Activated T-cell treated with anti-CD3 and anti-CD28 coated beads, Interleukin-2, amount 50 U/mL, for 24 hours (primary cell): ENCODE measurements around the gene AFF1.
A peak's percentile ranks its signal among the peaks of the same experiment; 100 is the strongest.
"Not testable (repeated sequence)": the region's sequence is repeated elsewhere in the genome, so short reads cannot be mapped to it uniquely, and the experiment has no call there.

ENCODE experiments used
- DNase-seq: peaks from one replicate; pipeline ENCODE4 v3.0.0-alpha.2; 2020
- H3K27ac Mint-ChIP-seq: 2 replicates; pipeline ENCODE4 v1.8.0; 2020; ENCODE audit warnings: mild to moderate bottlenecking, mixed read lengths
- H3K27me3 Mint-ChIP-seq: 2 replicates; pipeline ENCODE4 v1.8.0; 2020; ENCODE audit warnings: mixed read lengths
- H3K36me3 Mint-ChIP-seq: 2 replicates; pipeline ENCODE4 v1.8.0; 2020; ENCODE audit warnings: low read depth, mixed read lengths
- H3K4me1 Mint-ChIP-seq: 2 replicates; pipeline ENCODE4 v1.8.0; 2020; ENCODE audit warnings: low read depth, mixed read lengths
- H3K4me3 Mint-ChIP-seq: 2 replicates; pipeline ENCODE4 v1.8.0; 2020; ENCODE audit warnings: mild to moderate bottlenecking, moderate library complexity, mixed read lengths
- H3K9me3 Mint-ChIP-seq: 2 replicates; pipeline ENCODE4 v1.8.0; 2020; ENCODE audit warnings: mixed read lengths

AFF1 gene

DNA sequence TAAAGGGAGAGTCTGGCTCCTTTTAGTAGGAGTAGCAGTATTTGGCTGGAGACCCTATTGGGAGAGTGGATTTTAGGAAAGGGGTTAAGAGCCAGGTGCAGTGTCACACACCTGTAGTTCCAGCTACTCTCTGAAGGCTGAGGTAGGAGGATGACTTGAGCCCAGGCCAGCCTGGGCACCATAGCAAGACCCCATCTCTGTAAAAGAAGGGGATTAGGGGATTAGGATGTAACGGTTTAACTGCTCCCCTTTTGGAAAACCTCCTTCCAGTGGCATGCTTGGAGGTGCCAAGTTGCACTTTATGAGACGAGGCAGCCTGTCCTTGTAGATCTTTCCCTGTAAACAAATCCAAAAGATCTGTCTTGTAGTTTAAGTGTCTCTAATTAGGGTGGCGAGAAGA, 145.7 kb downstream of the AFF1 start:
- peaks cover 54% of the 10 kb centered on the region for H3K4me1 Mint-ChIP-seq
- H3K4me3 Mint-ChIP-seq: no peak overlapping the region
- no peaks in the 10 kb centered on the region for H3K27me3 Mint-ChIP-seq
- no peak overlapping the region for H3K27ac Mint-ChIP-seq
- no peaks in the 10 kb centered on the region for H3K9me3 Mint-ChIP-seq
- H3K36me3 Mint-ChIP-seq: peaks cover 25% of the 10 kb centered on the region
- DNase-seq: no peak

DNA sequence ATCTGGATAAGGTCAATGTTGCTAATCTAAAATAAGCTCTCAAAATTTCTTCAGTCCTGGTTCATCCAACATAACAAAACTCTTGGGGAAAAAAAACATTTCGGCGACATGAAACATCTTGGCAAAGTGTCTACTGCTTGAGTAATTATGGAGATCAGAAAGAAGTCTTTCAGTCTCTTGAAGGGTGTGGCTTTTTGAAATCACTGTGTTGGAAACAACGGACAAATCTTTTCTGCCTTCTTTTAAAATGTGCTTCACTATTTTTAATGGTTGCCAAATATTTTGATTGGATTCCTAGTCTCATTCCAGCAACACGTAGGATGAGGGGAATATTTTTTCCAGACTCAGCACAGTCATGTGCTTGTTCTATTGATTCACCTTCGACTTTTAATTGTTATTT, 147.0 kb downstream of the AFF1 start:
- Mint-ChIP-seq H3K36me3 (peaks cover 39% of the 10 kb centered on the region), H3K27ac (no peak overlapping the region)

DNA sequence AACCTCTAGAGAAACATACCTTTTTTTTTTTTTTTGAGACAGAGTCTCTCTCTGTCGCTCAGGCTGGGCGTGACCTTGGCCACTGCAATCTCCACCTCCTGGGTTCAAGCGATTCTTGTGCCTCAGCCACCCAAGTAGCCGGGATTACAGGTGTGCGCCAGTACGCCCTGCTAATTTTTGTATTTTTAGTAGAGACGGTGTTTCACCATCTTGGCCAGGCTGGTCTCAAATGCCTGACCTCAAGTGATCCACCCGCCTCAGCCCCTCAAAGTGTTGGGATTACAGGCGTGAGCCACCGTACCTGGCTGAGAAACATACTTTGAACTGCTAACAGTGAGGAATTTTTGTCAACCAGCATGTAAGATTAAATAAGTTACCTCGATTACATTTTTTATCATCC, 150.9 kb downstream of the AFF1 start:
- Mint-ChIP-seq H3K4me1 (peaks cover 26% of the 10 kb centered on the region), H3K36me3 (peaks cover 56% of the 10 kb centered on the region)
- H3K27me3 Mint-ChIP-seq, H3K27ac Mint-ChIP-seq, H3K4me3 Mint-ChIP-seq, DNase-seq, H3K9me3 Mint-ChIP-seq: not testable (repeated sequence)

More for the DNA sequence above, 147.0 kb downstream of the AFF1 start:
- H3K27me3 Mint-ChIP-seq: no peaks in the 10 kb centered on the region
- H3K4me3 Mint-ChIP-seq: no peak overlapping the region
- DNase-seq: no peak
- no peaks in the 10 kb centered on the region for H3K9me3 Mint-ChIP-seq
- peaks cover 47% of the 10 kb centered on the region for H3K4me1 Mint-ChIP-seq

DNA sequence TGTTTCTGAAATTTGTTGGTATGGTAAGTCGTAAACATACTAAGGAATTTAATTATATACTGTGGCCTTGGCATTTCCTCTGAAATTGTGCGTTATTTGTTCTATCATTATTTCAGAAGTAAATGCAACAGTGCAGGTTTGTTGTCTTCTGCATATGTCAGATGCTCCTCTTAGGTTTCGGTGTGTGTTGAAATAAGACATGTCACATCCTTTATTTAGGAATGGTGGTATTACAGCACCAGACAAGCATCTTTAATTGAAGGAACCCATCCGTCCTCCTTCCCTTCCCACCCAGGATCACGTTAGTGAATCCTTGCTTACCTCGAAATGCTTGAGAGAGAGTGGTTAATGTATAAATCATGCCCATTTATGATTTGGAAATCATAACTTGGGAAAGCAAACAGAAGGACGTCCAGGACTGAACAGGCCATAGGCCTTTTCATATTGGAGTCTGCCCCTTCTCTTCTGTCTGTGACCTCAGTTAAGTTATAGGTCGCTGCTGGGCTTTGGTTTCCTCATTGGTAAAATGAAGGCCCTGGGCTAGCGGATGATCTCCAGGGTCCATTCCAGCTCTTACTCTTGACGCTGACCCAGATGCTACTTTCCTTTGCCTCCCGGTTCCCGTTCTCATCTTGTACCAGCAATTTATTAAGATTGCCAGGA, 151.5 kb downstream of the AFF1 start:
- Mint-ChIP-seq H3K27ac (peak overlapping the region; percentile 12), H3K9me3 (no peaks in the 10 kb centered on the region), H3K4me3 (no peak overlapping the region), H3K27me3 (no peaks in the 10 kb centered on the region), H3K36me3 (peaks cover 56% of the 10 kb centered on the region), H3K4me1 (peaks cover 25% of the 10 kb centered on the region)
- DNase-seq: no peak

DNA sequence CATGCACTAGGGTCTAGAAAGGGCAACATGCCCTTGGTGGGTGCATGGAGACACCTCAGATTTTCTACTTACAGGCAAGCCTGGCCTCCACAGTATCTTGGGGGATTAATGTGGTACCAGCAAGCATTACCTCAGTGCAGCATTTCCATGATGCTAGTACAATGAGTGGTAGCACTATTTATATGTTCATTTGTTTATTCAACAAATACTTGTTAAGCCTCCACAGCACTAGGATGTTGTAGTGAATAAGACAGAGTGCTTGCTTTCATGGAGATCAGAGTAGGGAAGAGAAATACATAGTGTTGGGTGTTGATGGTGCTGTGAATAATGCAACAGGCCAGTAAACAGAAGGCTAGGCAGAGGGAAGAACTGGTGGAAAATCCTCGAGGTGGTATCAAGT, 152.2 kb downstream of the AFF1 start:
- Mint-ChIP-seq H3K9me3 (no peaks in the 10 kb centered on the region), H3K36me3 (peaks cover 55% of the 10 kb centered on the region), H3K27me3 (no peaks in the 10 kb centered on the region), H3K4me3 (no peak overlapping the region), H3K4me1 (peaks cover 24% of the 10 kb centered on the region), H3K27ac (peak overlapping the region; percentile 14)
- no peak for DNase-seq

DNA sequence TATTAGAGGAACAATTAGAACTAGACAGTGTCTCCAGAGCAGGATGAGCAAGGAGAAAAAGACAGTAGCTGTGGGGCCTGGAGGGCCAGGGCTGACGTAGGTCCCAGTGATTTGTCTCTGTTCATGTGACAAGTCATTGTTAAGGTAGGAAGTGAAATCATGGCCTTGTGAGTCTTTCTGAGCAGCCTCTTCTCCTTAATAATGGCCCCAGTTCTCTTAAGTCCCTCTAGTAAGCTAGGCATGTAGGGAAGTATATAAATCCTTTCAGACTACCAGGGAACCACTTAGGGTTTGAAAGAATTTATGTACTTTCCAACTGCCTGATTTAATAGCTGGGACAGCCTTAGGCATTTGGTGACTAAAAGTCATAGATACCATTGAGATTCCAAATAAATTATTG, 152.6 kb downstream of the AFF1 start:
- Mint-ChIP-seq H3K9me3 (no peaks in the 10 kb centered on the region), H3K4me1 (peaks cover 28% of the 10 kb centered on the region), H3K27ac (peak overlapping the region; percentile 14), H3K27me3 (no peaks in the 10 kb centered on the region), H3K4me3 (no peak overlapping the region), H3K36me3 (peaks cover 59% of the 10 kb centered on the region)
- no peak for DNase-seq

DNA sequence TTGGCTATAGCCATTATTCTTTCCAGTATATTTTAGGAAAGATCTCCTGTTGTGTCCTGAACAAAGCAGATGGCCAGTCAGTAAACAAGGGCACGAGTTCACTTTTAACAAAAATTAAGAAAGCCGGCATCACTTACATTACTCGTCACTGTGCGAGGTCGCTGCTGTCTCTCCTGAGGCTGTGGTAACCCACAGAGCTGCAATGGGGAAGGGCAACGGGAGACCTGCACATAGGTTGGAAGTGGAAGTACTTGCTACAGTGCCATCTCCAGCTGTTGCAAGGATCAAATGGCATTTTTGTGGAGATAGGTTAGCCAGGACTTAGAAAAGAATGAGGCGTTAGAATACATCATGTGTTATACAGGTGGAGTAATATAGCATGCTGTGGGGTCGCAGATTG, 153.4 kb downstream of the AFF1 start:
- H3K27ac Mint-ChIP-seq: no peak overlapping the region
- H3K4me3 Mint-ChIP-seq: no peak overlapping the region
- H3K27me3 Mint-ChIP-seq: no peaks in the 10 kb centered on the region
- H3K4me1 Mint-ChIP-seq: peaks cover 31% of the 10 kb centered on the region
- no peaks in the 10 kb centered on the region for H3K9me3 Mint-ChIP-seq
- H3K36me3 Mint-ChIP-seq: peaks cover 65% of the 10 kb centered on the region
- no peak for DNase-seq

DNA sequence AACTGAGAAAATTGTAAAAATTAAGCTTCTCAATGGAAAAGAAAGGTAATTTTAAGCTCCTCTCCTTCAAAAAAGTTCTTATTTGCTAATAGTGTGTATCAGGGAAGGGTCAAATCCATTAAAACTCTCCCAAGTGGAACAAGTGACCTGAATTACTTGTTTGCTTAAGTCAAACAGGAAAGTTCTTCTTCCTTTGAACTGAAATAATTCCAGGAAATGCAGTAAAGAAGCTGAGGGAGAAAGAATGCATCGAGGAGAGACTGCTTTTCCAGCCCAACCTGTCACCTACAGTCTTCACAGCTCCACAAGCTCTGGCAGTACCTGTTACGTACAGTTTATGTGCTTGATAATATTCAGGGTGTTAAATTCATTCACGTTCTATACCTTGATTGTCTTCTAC, 154.6 kb downstream of the AFF1 start:
- peaks cover 64% of the 10 kb centered on the region for H3K36me3 Mint-ChIP-seq
- DNase-seq: no peak
- peak overlapping the region; percentile 3 for H3K27ac Mint-ChIP-seq
- H3K4me3 Mint-ChIP-seq: no peak overlapping the region
- no peaks in the 10 kb centered on the region for H3K9me3 Mint-ChIP-seq
- no peaks in the 10 kb centered on the region for H3K27me3 Mint-ChIP-seq
- peaks cover 34% of the 10 kb centered on the region for H3K4me1 Mint-ChIP-seq

DNA sequence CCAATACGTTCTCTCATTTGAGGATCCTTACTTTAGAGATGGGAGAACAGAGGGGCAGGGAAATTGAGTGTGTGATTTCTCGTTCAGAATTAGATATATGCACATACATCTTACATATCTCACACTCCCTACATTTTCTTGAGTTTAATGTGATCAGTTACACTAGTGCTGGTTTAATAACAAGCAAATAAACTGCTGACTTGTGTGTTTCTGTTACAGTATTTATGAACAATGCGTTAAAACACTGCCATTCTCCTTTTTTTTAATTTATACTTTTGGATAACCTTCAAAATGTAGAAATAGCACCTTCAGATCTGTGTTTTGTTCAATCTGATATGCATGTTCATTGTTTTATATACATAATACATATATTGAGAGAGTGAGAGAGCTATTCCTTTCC, 155.5 kb downstream of the AFF1 start:
- no peaks in the 10 kb centered on the region for H3K9me3 Mint-ChIP-seq
- peaks cover 34% of the 10 kb centered on the region for H3K4me1 Mint-ChIP-seq
- H3K27me3 Mint-ChIP-seq: no peaks in the 10 kb centered on the region
- H3K36me3 Mint-ChIP-seq: peaks cover 65% of the 10 kb centered on the region
- no peak overlapping the region for H3K4me3 Mint-ChIP-seq
- H3K27ac Mint-ChIP-seq: no peak overlapping the region
- DNase-seq: no peak

DNA sequence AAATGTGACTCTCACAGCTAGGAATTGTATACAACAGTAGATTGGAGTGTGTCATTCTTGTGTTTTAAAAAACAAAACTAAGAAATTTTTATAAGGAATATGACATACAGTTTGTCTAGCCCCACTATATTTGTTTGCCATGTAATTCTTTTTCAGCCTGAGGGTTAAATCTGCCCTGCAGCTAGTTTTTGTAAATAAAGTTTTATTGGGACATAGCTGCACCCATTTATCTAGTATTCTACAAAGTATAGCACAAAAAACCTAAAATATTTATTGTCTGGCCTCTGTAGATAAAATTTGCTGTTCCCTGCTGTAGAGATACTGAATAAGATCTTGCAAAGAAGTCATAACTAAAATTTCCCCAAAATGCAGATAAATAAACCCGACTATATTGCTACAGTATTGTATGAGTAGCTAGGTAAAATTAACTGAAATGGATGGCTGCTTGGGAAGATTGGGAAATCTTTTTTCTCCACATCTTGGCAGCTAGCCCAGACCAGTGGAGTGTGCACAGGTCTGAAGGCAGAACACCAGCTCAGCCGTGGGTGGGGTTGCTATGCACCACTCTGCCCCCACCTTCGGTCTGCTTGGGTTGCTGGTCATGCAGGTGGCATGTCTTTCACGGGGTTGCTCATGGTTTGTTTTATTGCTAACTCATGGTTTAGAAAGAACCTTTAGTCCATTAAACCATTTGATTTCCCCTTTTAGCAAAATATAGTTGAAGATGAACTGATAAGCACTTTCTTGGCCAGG, 157.8 kb downstream of the AFF1 start:
- H3K36me3 Mint-ChIP-seq: peaks cover 61% of the 10 kb centered on the region
- no peaks in the 10 kb centered on the region for H3K27me3 Mint-ChIP-seq
- no peak overlapping the region for H3K4me3 Mint-ChIP-seq
- H3K4me1 Mint-ChIP-seq: peaks cover 38% of the 10 kb centered on the region
- DNase-seq: no peak
- H3K9me3 Mint-ChIP-seq: no peaks in the 10 kb centered on the region
- H3K27ac Mint-ChIP-seq: peak overlapping the region; percentile 80

DNA sequence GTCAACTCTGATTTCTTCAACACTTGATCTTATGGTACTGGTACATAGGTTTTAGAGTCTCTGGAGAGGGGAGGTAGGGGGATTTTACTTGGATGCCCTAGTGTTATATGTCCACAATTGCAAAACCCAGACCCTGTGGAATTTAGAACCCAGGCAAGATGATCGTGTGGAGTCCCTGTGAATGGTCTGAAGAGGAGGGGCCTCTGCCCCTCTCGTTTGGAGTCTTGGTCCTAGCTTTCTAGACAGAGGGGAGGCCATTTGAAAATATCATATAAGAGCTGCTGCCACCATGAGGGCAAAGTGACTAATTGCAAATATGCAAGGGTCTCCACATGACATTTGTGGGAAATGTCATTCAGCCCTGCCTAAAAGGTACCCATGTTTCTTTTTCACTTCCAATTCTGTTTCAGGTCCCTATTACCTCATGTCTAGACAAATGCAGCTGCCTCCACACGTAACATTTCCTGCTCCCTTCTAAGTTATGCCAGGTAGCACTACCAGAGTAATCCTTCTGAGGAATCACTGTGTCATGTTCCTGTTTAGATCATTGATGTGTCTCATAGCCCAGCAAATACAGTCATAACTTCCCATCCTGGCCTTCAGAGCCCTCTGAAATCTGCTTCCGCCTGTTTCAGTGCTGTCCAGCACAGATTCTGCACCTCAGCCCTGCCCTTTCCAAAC, 158.8 kb downstream of the AFF1 start:
- H3K4me3 Mint-ChIP-seq: no peak overlapping the region
- H3K9me3 Mint-ChIP-seq: no peaks in the 10 kb centered on the region
- DNase-seq: peak; percentile 47
- peaks cover 49% of the 10 kb centered on the region for H3K4me1 Mint-ChIP-seq
- no peaks in the 10 kb centered on the region for H3K27me3 Mint-ChIP-seq
- H3K27ac Mint-ChIP-seq: peak overlapping the region; percentile 80
- peaks cover 57% of the 10 kb centered on the region for H3K36me3 Mint-ChIP-seq

DNA sequence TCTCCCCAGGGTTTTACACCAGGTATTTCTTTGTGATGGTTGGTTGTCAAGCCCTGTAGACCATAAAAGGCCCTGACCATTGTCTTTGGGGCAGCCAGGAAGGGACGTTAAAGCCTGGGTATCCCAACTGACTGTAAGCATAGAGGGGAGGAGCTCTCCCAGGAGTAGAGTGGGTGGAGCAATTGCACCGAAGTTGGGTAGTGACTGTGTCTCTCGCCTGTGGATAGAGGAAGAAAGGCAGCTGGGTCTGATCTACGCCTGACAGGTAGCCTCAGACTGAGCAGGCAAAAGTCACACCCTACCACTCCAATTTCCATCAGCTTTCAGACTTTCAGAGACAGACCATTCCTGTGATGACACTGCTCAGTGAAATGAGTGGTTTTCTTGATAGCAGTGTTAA, 162.3 kb downstream of the AFF1 start:
- no peak for DNase-seq
- no peaks in the 10 kb centered on the region for H3K27me3 Mint-ChIP-seq
- H3K27ac Mint-ChIP-seq: peak overlapping the region; percentile 38
- H3K4me1 Mint-ChIP-seq: peaks cover 69% of the 10 kb centered on the region
- no peak overlapping the region for H3K4me3 Mint-ChIP-seq
- H3K9me3 Mint-ChIP-seq: no peaks in the 10 kb centered on the region
- peaks cover 55% of the 10 kb centered on the region for H3K36me3 Mint-ChIP-seq

DNA sequence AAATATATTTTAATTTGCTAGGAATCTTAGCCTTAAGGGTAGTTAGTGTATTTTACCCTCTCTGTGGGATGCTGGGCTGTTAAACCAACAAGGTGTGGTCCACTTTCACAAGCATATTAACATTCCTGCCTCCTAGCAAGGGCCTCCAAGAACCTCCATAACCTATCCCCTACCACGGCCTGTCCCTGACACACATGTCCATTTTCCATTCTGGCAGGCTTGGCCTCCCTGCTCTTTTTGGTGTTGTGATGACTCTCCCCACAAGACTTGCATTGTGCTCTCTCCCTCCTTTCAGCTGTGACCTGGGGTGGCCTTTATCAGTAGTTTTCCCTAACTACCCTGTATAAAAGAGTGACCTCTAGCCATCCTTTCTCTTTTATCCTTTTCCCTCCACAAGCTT, 165.4 kb downstream of the AFF1 start:
- no peak overlapping the region for H3K27ac Mint-ChIP-seq
- H3K27me3 Mint-ChIP-seq: no peaks in the 10 kb centered on the region
- no peak for DNase-seq
- H3K4me3 Mint-ChIP-seq: no peak overlapping the region
- peaks cover 69% of the 10 kb centered on the region for H3K4me1 Mint-ChIP-seq
- no peaks in the 10 kb centered on the region for H3K9me3 Mint-ChIP-seq
- H3K36me3 Mint-ChIP-seq: peaks cover 44% of the 10 kb centered on the region

DNA sequence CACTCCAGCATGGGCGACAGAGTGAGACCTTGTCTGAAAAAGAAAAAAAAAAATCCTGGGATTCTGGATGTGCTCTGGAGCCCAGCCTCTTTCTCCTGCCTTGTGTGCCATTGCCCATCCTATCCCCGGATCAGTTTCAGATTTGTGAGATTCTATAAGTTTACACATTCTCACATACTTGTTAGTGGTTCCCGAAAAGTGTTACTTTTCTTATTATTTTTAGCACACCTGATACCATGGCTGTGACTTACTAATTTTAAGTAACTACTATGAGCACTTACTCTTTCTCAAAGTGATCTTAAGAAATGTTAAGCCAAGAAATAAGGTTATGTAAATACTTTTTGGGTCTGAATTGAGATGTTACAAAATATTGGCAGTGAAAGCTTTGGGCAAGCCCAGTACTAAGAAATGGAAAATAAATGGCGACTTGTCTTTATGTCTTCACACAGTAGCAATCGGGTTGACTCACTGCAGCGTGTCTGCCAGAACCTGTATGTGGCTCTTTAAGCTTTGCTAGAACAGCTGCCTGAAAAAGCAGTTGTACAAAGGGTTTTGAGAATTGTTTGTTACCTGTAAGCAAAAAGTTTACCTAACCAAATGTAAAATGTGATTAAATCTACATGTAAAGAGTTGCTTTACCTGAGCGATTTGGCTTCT, 166.9 kb downstream of the AFF1 start:
- peaks cover 52% of the 10 kb centered on the region for H3K36me3 Mint-ChIP-seq
- no peak overlapping the region for H3K27ac Mint-ChIP-seq
- H3K27me3 Mint-ChIP-seq: no peaks in the 10 kb centered on the region
- H3K4me1 Mint-ChIP-seq: peaks cover 78% of the 10 kb centered on the region
- DNase-seq: no peak
- no peak overlapping the region for H3K4me3 Mint-ChIP-seq
- no peaks in the 10 kb centered on the region for H3K9me3 Mint-ChIP-seq
